ENCODE measurements around the gene AK2. TPM values are rescaled to one million over a fixed set of nuclear protein-coding genes. Genes with fewer than 3 reads are reported as not detected.

The AK2 gene
- total and polyA plus RNA-seq, 7 donors = 79.6 to 202 (median 139) TPM

DNA sequence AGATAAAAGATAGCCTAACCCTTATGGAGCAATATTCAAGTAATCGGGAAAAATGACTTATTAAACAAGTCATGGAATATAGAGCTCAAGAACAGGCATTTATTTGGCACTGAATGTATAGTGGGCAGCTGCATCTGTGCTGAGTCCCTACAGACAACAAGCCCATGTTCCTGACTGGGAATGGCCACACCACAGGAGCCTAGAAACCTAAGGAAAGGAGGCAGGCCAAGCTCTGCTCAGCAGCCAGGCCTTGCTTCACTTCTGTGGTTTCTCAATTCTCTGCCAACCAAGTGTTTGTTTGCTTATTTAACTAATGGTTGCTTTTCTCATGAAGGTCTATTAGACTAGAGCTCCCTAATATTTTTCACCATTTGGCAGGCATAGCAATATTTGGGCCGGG is 21.5 kb downstream of the AK2 start:
- 97 to 98% methylated on average over 2 of the region's 2 CpGs for WGBS, 2 donors
- TF ChIP-seq EP300 (IDR thresholded peaks at IDR 0.05) (no peak), POLR2A (IDR thresholded peaks at IDR 0.05) (no peak), POLR2AphosphoS5 (IDR thresholded peaks at IDR 0.05) (no peak)
- TF ChIP-seq, protein P1, sequence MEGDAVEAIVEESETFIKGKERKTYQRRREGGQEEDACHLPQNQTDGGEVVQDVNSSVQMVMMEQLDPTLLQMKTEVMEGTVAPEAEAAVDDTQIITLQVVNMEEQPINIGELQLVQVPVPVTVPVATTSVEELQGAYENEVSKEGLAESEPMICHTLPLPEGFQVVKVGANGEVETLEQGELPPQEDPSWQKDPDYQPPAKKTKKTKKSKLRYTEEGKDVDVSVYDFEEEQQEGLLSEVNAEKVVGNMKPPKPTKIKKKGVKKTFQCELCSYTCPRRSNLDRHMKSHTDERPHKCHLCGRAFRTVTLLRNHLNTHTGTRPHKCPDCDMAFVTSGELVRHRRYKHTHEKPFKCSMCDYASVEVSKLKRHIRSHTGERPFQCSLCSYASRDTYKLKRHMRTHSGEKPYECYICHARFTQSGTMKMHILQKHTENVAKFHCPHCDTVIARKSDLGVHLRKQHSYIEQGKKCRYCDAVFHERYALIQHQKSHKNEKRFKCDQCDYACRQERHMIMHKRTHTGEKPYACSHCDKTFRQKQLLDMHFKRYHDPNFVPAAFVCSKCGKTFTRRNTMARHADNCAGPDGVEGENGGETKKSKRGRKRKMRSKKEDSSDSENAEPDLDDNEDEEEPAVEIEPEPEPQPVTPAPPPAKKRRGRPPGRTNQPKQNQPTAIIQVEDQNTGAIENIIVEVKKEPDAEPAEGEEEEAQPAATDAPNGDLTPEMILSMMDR (IDR thresholded peaks at IDR 0.05) = no peak
- no peak overlapping the region for H3K27ac ChIP-seq
- H3K9me3 ChIP-seq = no peaks in the 10 kb centered on the region
- H3K4me1 ChIP-seq = peaks cover 0 to 25% (median 20%) of the 10 kb centered on the region in 4 donors
- H3K27me3 ChIP-seq = no peaks in the 10 kb centered on the region
- DNase-seq = peak; percentile 24
- intact Hi-C loops (cut with DNase I) = no loop called here
- no peak overlapping the region for H3K4me3 ChIP-seq
- peaks cover 10 to 62% (median 33%) of the 10 kb centered on the region in 4 donors for H3K36me3 ChIP-seq

DNA sequence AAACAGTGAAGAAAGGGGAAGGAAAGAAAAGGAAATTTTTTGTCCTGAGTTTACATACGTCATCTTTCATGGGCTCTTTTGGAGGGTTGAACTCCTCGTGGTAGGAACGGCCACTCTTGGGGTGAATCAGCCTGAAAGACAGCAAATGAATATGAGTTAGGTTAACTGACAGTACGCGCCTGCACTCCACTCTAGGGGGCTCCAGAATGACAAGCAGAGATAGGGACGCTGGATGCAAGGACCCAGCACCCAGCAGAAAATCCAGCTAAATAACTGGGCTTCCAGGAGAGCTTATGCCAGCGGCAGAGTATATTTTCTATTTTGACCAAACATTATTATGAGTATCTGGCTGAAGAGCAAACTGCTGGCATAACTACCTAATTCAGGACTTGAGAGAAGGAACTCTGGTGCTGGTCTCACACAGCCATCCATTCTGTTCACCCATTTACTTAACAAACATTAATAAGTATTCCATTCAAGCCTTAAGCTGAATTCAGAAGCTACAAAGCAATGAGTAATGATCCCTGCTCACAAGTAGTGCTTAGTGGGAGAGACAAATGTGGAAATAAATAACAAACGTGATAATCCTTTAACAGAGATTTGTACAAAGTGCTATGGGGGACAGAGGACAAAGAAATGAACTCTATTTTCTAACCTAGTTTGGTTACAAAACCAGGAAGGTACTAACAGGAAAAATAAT is 22.1 kb downstream of the AK2 start:
- no peaks in the 10 kb centered on the region for H3K9me3 ChIP-seq
- H3K4me1 ChIP-seq = peaks cover 0 to 28% (median 22%) of the 10 kb centered on the region in 4 donors
- H3K27ac ChIP-seq = no peak overlapping the region
- 92% methylated on average over 8 of the region's 8 CpGs for WGBS, 2 donors
- H3K4me3 ChIP-seq = no peak overlapping the region
- peak; percentile 21 for DNase-seq
- TF ChIP-seq, protein P1 (IDR thresholded peaks at IDR 0.05) = no peak
- TF ChIP-seq EP300 (IDR thresholded peaks at IDR 0.05) (no peak), POLR2A (IDR thresholded peaks at IDR 0.05) (no peak), POLR2AphosphoS5 (IDR thresholded peaks at IDR 0.05) (no peak)
- intact Hi-C loops (cut with DNase I) = no loop called here
- H3K36me3 ChIP-seq = peaks cover 10 to 56% (median 31%) of the 10 kb centered on the region in 4 donors
- no peaks in the 10 kb centered on the region for H3K27me3 ChIP-seq

DNA sequence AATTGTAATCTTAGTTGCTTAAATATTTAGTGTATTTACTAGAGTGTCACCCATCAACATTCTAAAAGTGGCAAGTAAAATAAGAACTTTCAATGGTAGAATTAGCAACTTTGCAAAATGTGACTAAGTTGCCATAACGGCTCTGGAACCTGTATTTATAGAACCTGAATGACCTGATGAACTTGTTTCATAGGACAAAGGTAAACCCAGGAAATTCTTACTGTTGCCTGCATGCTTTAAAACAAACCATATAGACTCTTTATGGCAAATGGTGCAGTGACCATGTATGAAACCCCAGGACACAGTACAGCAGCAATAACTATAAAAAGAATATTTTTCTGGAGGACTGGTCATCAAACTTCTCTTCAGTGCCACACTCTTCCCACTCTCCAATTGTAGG is 22.9 kb downstream of the AK2 start:
- no peaks in the 10 kb centered on the region for H3K9me3 ChIP-seq
- no peak overlapping the region for H3K4me3 ChIP-seq
- TF ChIP-seq POLR2AphosphoS5 (IDR thresholded peaks at IDR 0.05) = no peak
- no peak for TF ChIP-seq POLR2A (IDR thresholded peaks at IDR 0.05)
- TF ChIP-seq, protein P1 (IDR thresholded peaks at IDR 0.05) = no peak
- TF ChIP-seq EP300 (IDR thresholded peaks at IDR 0.05) = no peak
- WGBS, 2 donors = 17 to 65% methylated on average over 1 of the region's 1 CpG
- H3K27me3 ChIP-seq = no peaks in the 10 kb centered on the region
- intact Hi-C loops (cut with DNase I) = no loop called here
- peaks cover 0 to 36% (median 26%) of the 10 kb centered on the region in 4 donors for H3K4me1 ChIP-seq
- H3K36me3 ChIP-seq = peaks cover 10 to 54% (median 29%) of the 10 kb centered on the region in 4 donors
- no peak for DNase-seq
- no peak overlapping the region for H3K27ac ChIP-seq

DNA sequence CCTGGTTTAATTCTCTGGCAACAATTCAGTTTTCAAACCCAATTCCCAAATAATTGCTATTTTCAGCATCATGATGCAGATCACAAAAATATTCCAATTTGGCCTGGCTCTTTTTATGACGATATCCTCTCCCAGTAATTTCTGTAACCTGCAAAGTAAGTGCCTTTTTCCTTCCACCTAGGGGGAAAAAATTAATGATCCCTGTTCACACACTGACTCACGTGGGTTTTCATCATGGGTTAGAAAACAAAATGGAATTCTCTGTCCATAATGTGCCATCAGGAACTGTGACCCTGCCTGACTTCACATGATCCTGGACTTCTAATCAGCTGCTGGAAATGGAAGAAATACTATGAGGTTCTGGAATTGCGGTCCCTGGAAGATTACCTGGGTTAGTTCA is 24.5 kb downstream of the AK2 start:
- Histone ChIP-seq H3K27me3 (no peaks in the 10 kb centered on the region), H3K36me3 (peaks cover 10 to 52% (median 21%) of the 10 kb centered on the region in 4 donors), H3K4me1 (peaks cover 0 to 45% (median 27%) of the 10 kb centered on the region in 4 donors), H3K4me3 (no peak overlapping the region), H3K9me3 (no peaks in the 10 kb centered on the region), H3K27ac (peak overlapping the region; percentile 63 to 80 (median 75))
- DNase-seq = no peak
- TF ChIP-seq EP300 (IDR thresholded peaks at IDR 0.05) = no peak
- TF ChIP-seq POLR2A (IDR thresholded peaks at IDR 0.05) = no peak
- TF ChIP-seq POLR2AphosphoS5 (IDR thresholded peaks at IDR 0.05) = no peak
- TF ChIP-seq, protein P1 (IDR thresholded peaks at IDR 0.05) = no peak
- intact Hi-C loops (cut with DNase I) = no loop called here
- 85 to 86% methylated on average over 3 of the region's 3 CpGs for WGBS, 2 donors

Data from sigmoid colon (tissue), 7 donors.